Transverse colon (tissue), 4 donors: ENCODE data around the gene NKAIN2. TPM values are rescaled to one million over a fixed set of nuclear protein-coding genes. Genes with fewer than 3 reads are reported as not detected.

Experiments used
- DNase-seq: peaks from one replicate; pipeline ENCODE4 v3.0.0-alpha.2; 2019
- H3K27ac ChIP-seq, 4 donors: fragments of 200-600 bp; sonication (generic); 2 replicates each; pipeline ENCODE4 v1.5.1; 2016 to 2018; ENCODE audit warnings: inconsistent platforms in 4 of 4
- H3K27me3 ChIP-seq: fragments of 200-600 bp; sonication (generic); 2 replicates; pipeline ENCODE4 v1.5.1; 2017; ENCODE audit warnings: inconsistent platforms
- H3K36me3 ChIP-seq, 4 donors: fragments of 200-600 bp; sonication (generic); 2 replicates each; pipeline ENCODE4 v1.5.1; 2017 to 2019; ENCODE audit warnings: inconsistent platforms in 4 of 4
- H3K4me1 ChIP-seq, 4 donors: fragments of 200-600 bp; sonication (generic); 2 replicates each; pipeline ENCODE4 v1.5.1; 2017 to 2020; ENCODE audit warnings: inconsistent platforms in 4 of 4
- H3K4me3 ChIP-seq, 4 donors: fragments of 200-600 bp; sonication (generic); 1 replicate in 1 of 4; 2 replicates in 3 of 4; pipeline versions ENCODE4 v1.5.1 to v1.6.1; 2017 to 2019; ENCODE audit warnings: inconsistent platforms in 4 of 4
- H3K9me3 ChIP-seq, 2 donors: fragments of 200-600 bp; sonication (generic); 2 replicates each; pipeline ENCODE4 v1.5.1; 2017 to 2019; ENCODE audit warnings: inconsistent platforms in 2 of 2
- CTCF ChIP-seq, 5 experiments: fragments of 200-600 bp in 3 of 5; fragments of 450-650 bp in 2 of 5; sonication (generic) in 3 of 5; IDR thresholded peaks; 1 replicate in 2 of 5; 2 replicates in 3 of 5; pipeline ENCODE4 v1.5.1; 2016 to 2017; ENCODE audit warnings: antibody characterized with exemption in 5 of 5, inconsistent platforms in 3 of 5, mild to moderate bottlenecking in 2 of 5, moderate library complexity in 1 of 5
- EP300 ChIP-seq: sonication (generic); formaldehyde crosslinking; IDR thresholded peaks from one replicate; pipeline ENCODE4 v1.6.1; 2017; ENCODE audit warnings: antibody characterized with exemption, low read depth
- POLR2A ChIP-seq: fragments of 450-650 bp; IDR thresholded peaks from one replicate; pipeline ENCODE4 v1.6.1; 2016; ENCODE audit warnings: antibody characterized with exemption, mild to moderate bottlenecking, moderate library complexity
- POLR2AphosphoS5 ChIP-seq, 3 donors: sonication (generic); formaldehyde crosslinking; IDR thresholded peaks; one replicate each; pipeline ENCODE4 v1.6.1; 2016; ENCODE audit warnings: antibody characterized with exemption in 3 of 3
- WGBS, 2 donors: methylation state at CpG; one replicate each; pipeline ENCODE4 v1.1.5; 2018; ENCODE audit warnings: low coverage in 1 of 2; 5-methylcytosine and 5-hydroxymethylcytosine counted together
- in situ Hi-C, 4 donors: fragments of 200-750 bp; cut with MboI; loops; one replicate each; pipeline versions ENCODE4 v1.15.0 to v1.15.1; 2017; ENCODE audit warnings: low sequenced_read_pairs in 3 of 4, low pct_ligation_motif_present in 1 of 4, low pct_unique_long_range_greater_than_20kb in 1 of 4
- intact Hi-C: fragments of 100-400 bp; cut with DNase I; formaldehyde crosslinking; loops from one replicate; pipeline ENCODE4 v1.15.1; 2023; ENCODE audit warnings: low total_unique reads
- total RNA-seq, 4 donors: library from RNA; depleted of rRNA; stranded (reverse); fragments of >200 nt; gene quantifications; one replicate each; pipeline ENCODE4 v1.1.0, GENCODE V29; 2016

The NKAIN2 gene
- total RNA-seq, 4 donors from 2014 or later = 0.32 TPM; not detected in 3

GRCh38 chr6:124599656-124600055, 796.0 kb downstream of the NKAIN2 start:
- intact Hi-C loops (no loop called here), in situ Hi-C loops (no loop called here)
- no peak overlapping the region for H3K4me3 ChIP-seq
- TF ChIP-seq POLR2AphosphoS5 (IDR thresholded peaks at IDR 0.05) (no peak), EP300 (no peak), CTCF (IDR thresholded peaks at IDR 0.05) (no peak), POLR2A (no peak)
- H3K36me3 ChIP-seq = no peaks in the 10 kb centered on the region
- H3K4me1 ChIP-seq = no peaks in the 10 kb centered on the region
- no peaks in the 10 kb centered on the region for H3K9me3 ChIP-seq
- H3K27me3 ChIP-seq = no peaks in the 10 kb centered on the region
- no peak for DNase-seq
- no peak overlapping the region for H3K27ac ChIP-seq
- 50 to 57% methylated on average over 1 of the region's 1 CpG for WGBS, 2 donors

GRCh38 chr6:124604719-124605118, 801.1 kb downstream of the NKAIN2 start:
- WGBS, 2 donors = 64 to 69% methylated on average over 2 to 3 of the region's 3 CpGs
- TF ChIP-seq CTCF (IDR thresholded peaks at IDR 0.05) (no peak), EP300 (no peak), POLR2AphosphoS5 (IDR thresholded peaks at IDR 0.05) (no peak), POLR2A (no peak)
- intact Hi-C loops = no loop called here

GRCh38 chr6:124607119-124607627, 803.5 kb downstream of the NKAIN2 start:
- H3K4me1 ChIP-seq = no peaks in the 10 kb centered on the region
- intact Hi-C loops = no loop called here
- no peak overlapping the region for H3K27ac ChIP-seq
- H3K4me3 ChIP-seq = no peak overlapping the region
- in situ Hi-C loops = no loop called here
- TF ChIP-seq POLR2A (no peak), EP300 (no peak), POLR2AphosphoS5 (IDR thresholded peaks at IDR 0.05) (no peak), CTCF (IDR thresholded peaks at IDR 0.05) (no peak)
- H3K36me3 ChIP-seq = no peaks in the 10 kb centered on the region
- H3K9me3 ChIP-seq = no peaks in the 10 kb centered on the region
- H3K27me3 ChIP-seq = no peaks in the 10 kb centered on the region
- no peak for DNase-seq

More at GRCh38 chr6:124604719-124605118, 801.1 kb downstream of the NKAIN2 start:
- Histone ChIP-seq H3K4me3 (no peak overlapping the region), H3K4me1 (no peaks in the 10 kb centered on the region), H3K9me3 (no peaks in the 10 kb centered on the region), H3K36me3 (no peaks in the 10 kb centered on the region), H3K27ac (no peak overlapping the region), H3K27me3 (no peaks in the 10 kb centered on the region)
- in situ Hi-C loops = no loop called here
- DNase-seq = no peak

GRCh38 chr6:124613031-124613430, 809.4 kb downstream of the NKAIN2 start:
- Histone ChIP-seq H3K36me3 (no peaks in the 10 kb centered on the region), H3K27me3 (no peaks in the 10 kb centered on the region), H3K4me1 (no peaks in the 10 kb centered on the region), H3K4me3 (no peak overlapping the region), H3K27ac (no peak overlapping the region), H3K9me3 (no peaks in the 10 kb centered on the region)
- WGBS, 2 donors = 58 to 71% methylated on average over 2 of the region's 2 CpGs
- in situ Hi-C loops (no loop called here), intact Hi-C loops (no loop called here)
- TF ChIP-seq CTCF (IDR thresholded peaks at IDR 0.05) = no peak
- TF ChIP-seq POLR2A = no peak
- TF ChIP-seq POLR2AphosphoS5 (IDR thresholded peaks at IDR 0.05) = no peak
- TF ChIP-seq EP300 = no peak
- DNase-seq = no peak
